AG04450 (cell line): Measurements from ENCODE around the gene FARP1. TPM values are rescaled to one million over a fixed set of nuclear protein-coding genes. Genes with fewer than 3 reads are reported as not detected.

ENCODE experiments used
- CTCF ChIA-PET: fragments of 300-600, 350-600 bp; formaldehyde crosslinking; extraction: SDS; loops from one replicate; lab custom pipeline; 2022; ENCODE audit warnings: antibody characterized with exemption, inconsistent platforms; lab: Charles Lee
- POLR2A ChIA-PET: fragments of 350-600 bp; formaldehyde crosslinking; extraction: SDS; loops from one replicate; lab custom pipeline; 2021; ENCODE audit warnings: antibody characterized with exemption, inconsistent platforms; lab: Yijun Ruan, JAX
- DNase-seq: peaks from one replicate; pipeline ENCODE4 v3.0.0-alpha.2; 2011; ENCODE audit warnings: low read depth, low spot score
- H3K27ac ChIP-seq: one replicate; pipeline ENCODE4 v1.5.1; 2012; ENCODE audit warnings: low read depth, low read length, control low read depth
- H3K27me3 ChIP-seq: one replicate; pipeline ENCODE4 v1.6.0; 2012; ENCODE audit warnings: low read length; ENCODE audit not compliant: control insufficient read depth, insufficient read depth
- H3K4me3 ChIP-seq: 2 replicates; pipeline ENCODE4 v1.5.1; 2011; ENCODE audit warnings: mild to moderate bottlenecking, low read depth, low read length, control low read depth
- H3K9me3 ChIP-seq: 2 replicates; pipeline ENCODE4 v1.5.1; 2012; ENCODE audit warnings: low read length; ENCODE audit not compliant: control insufficient read depth, insufficient read depth
- CTCF ChIP-seq: IDR thresholded peaks from 2 replicates; pipeline ENCODE4 v1.5.1; 2011; ENCODE audit warnings: low read depth, low read length, control low read depth, inconsistent platforms
- polyA plus RNA-seq: library from polyadenylated mRNA; depleted of rRNA; stranded (reverse); fragments of >200 nt; gene quantifications from 2 replicates; pipeline ENCODE4 v1.2.3, GENCODE V29; 2011

Gene FARP1
- polyA plus RNA-seq, 1 experiment, result 76.4 TPM

- ChIA-PET POLR2A (interaction anchor here (0.5 to 1.7 kb wide), 6 partner anchors 9 to 336 kb away, joined by 3 to 7 read pairs (median 4); no protein-coding TSS in a partner anchor), CTCF (interaction anchor here (1.0 to 1.3 kb wide), 2 partner anchors 17 to 137 kb away, joined by 3 to 9 read pairs; no protein-coding TSS in a partner anchor)
- no peaks in the 10 kb centered on the region for H3K27me3 ChIP-seq
- TF ChIP-seq CTCF, result no peak
- peaks cover 9% of the 10 kb centered on the region; the same call in 1 of the 2 replicates for H3K9me3 ChIP-seq
- peak overlapping the region; percentile 93 for H3K27ac ChIP-seq
- peak overlapping the region; percentile 8 for H3K4me3 ChIP-seq
- peak; percentile 95 for DNase-seq
Measured at GRCh38 chr13:98173431-98174152, 30.7 kb downstream of the FARP1 start.

GRCh38 chr13:98174307-98174706 is 31.4 kb downstream of the FARP1 start:
- POLR2A ChIA-PET, result interaction anchor here (0.5 to 1.2 kb wide), 5 partner anchors 8 to 335 kb away, joined by 3 to 7 read pairs (median 3); no protein-coding TSS in a partner anchor
- CTCF ChIA-PET, result no interaction called here

GRCh38 chr13:98175043-98175442 is 32.1 kb downstream of the FARP1 start:
- POLR2A ChIA-PET, result no interaction called here
- Histone ChIP-seq H3K4me3 (no peak overlapping the region), H3K27me3 (no peaks in the 10 kb centered on the region), H3K9me3 (peaks cover 9% of the 10 kb centered on the region; the same call in 1 of the 2 replicates), H3K27ac (peak overlapping the region; percentile 93)
- CTCF ChIA-PET, result interaction anchor here (1.0 kb wide), 2 partner anchors 30 to 478 kb away, joined by 3 to 4 read pairs; no protein-coding TSS in a partner anchor
- no peak for DNase-seq
- no peak for TF ChIP-seq CTCF

More at GRCh38 chr13:98174307-98174706, 31.4 kb downstream of the FARP1 start:
- H3K4me3 ChIP-seq, result peak overlapping the region; percentile 5; the same call in 1 of the 2 replicates
- DNase-seq, result no peak
- H3K9me3 ChIP-seq, result peaks cover 9% of the 10 kb centered on the region; the same call in 1 of the 2 replicates
- H3K27me3 ChIP-seq, result no peaks in the 10 kb centered on the region
- TF ChIP-seq CTCF, result no peak
- H3K27ac ChIP-seq, result peak overlapping the region; percentile 93

- TF ChIP-seq CTCF, result no peak
- ChIA-PET POLR2A (no interaction called here), CTCF (interaction anchor here (1.0 kb wide), 2 partner anchors 29 to 478 kb away, joined by 3 to 4 read pairs; no protein-coding TSS in a partner anchor)
- Histone ChIP-seq H3K4me3 (no peak overlapping the region), H3K9me3 (peaks cover 9% of the 10 kb centered on the region; the same call in 1 of the 2 replicates), H3K27ac (no peak overlapping the region), H3K27me3 (no peaks in the 10 kb centered on the region)
- no peak for DNase-seq
Measured at GRCh38 chr13:98175823-98176222, 32.9 kb downstream of the FARP1 start.
